Activated gamma-delta T cell (primary cell): ENCODE measurements around the gene OIP5.
"Not testable (repeated sequence)": the region's sequence is repeated elsewhere in the genome, so short reads cannot be mapped to it uniquely, and the experiment has no call there.

Source experiments
- DNase-seq: peaks from one replicate; lab custom pipeline; 2025; lab: John Stamatoyannopoulos, UW
- total RNA-seq, 2 donors: gene quantifications; one replicate each; lab custom pipeline; 2026; lab: John Stamatoyannopoulos, UW

OIP5 gene
- total RNA-seq, result 0.51 to 0.92 reads per million in 2 donors

GRCh38 chr15:41332194-41333025 is at the start of gene OIP5, which contains the start of gene NUSAP1:
Gene OIP5, minus strand, starts transcription at chr15:41332591. Its CDS starts 30 bp downstream, at chr15:41332561.
Gene NUSAP1, plus strand, starts transcription at chr15:41332881. Its CDS starts 77 bp downstream, at chr15:41332958.
- peak; percentile 73 for DNase-seq

DNA sequence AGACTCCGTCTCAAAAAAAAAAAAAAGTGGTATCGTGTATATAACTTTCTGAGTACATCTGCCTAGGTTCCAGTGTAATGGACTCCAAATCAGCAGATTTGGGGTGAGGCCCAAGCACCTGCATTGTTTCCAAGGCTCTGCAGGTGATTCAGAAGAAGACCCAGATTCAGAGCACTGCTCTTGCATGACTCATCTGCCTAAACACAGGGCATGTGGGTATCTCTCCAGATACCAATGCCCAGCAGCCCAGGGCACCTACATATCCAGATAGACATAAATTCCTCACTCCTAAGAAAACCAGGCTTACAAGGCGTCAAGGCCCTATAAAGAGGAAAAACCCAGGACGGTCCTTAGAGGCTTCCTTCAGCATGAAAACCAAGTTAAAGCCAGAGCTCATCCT is 45.6 kb upstream of the OIP5 start:
- DNase-seq, result no peak

DNA sequence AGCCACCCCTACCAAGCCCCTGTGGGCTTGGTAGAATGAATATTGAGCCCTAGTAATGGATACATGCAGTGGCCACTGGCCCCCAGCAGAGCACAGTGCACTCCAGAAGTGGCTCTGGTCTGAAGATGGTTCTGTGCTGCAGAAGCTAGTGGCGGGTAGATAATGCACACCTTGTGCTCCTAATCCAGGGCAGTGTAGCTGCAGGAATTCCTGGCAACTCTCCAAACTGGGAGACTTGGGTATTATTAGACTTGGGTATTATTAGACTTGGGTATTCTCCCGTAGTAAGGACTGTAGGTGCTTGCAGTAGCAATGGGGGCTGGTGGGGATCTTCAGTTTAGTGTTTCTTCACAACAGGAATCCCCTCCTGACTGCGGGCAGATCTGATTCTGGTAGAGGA is 35.0 kb upstream of the OIP5 start:
- no peak for DNase-seq

GRCh38 chr15:41354371-41354770 is 22.0 kb upstream of the OIP5 start:
- no peak for DNase-seq

- no peak for DNase-seq
These were observed 17.8 kb upstream of the OIP5 start for GRCh38 chr15:41350057-41350717.

GRCh38 chr15:41347236-41347635 is 14.8 kb upstream of the OIP5 start:
- DNase-seq, result no peak

- no peak for DNase-seq
These were observed 9.1 kb upstream of the OIP5 start for GRCh38 chr15:41341519-41341918.

- DNase-seq, result no peak
These were observed 7.9 kb upstream of the OIP5 start for GRCh38 chr15:41340189-41340695.

DNA sequence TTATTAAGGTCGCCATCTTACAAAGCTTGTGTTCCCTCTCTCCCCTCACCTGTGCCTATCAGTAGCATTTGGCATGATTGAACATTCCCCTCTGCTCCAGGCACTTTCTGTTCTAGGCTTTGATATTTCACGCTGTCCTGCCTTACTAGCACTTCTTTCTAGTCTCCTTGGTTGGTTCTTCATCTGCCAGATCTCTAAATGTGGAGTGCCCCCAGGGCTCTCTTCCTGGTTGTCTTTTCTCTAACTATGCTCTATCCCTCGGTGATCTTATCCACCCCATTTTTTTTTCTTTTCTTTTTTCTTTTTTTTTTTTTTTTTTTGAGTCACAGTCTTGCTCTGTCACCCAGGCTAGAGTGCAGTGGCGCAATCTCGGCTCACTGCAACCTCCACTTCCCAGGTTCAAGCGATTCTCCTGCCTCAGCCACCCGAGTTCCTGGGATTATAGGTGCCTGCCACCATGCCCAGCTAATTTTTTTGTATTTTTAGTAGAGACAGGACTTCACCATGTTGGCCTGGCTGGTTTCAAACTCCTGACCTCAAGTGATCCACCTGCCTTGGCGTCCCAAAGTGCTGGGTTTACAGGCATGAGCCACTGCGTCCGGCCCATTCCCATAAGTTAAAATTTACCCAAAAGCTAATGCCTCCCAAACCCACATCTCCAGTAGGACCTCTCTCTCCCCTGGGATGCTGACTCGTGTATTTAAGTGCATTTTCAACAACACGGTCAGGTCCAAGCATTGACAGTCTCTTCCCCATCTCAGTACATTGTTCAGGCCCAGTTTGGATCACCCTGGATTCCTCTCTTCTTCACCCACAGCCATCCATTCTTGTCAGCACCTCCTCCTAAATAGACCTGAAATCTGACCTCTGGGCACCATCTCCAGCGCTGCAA is 5.5 kb upstream of the OIP5 start:
- no peak for DNase-seq

GRCh38 chr15:41337047-41337446 is 4.7 kb upstream of the OIP5 start:
- no peak for DNase-seq

- DNase-seq, result no peak
These were observed 4.2 kb upstream of the OIP5 start for GRCh38 chr15:41336549-41336948.

DNA sequence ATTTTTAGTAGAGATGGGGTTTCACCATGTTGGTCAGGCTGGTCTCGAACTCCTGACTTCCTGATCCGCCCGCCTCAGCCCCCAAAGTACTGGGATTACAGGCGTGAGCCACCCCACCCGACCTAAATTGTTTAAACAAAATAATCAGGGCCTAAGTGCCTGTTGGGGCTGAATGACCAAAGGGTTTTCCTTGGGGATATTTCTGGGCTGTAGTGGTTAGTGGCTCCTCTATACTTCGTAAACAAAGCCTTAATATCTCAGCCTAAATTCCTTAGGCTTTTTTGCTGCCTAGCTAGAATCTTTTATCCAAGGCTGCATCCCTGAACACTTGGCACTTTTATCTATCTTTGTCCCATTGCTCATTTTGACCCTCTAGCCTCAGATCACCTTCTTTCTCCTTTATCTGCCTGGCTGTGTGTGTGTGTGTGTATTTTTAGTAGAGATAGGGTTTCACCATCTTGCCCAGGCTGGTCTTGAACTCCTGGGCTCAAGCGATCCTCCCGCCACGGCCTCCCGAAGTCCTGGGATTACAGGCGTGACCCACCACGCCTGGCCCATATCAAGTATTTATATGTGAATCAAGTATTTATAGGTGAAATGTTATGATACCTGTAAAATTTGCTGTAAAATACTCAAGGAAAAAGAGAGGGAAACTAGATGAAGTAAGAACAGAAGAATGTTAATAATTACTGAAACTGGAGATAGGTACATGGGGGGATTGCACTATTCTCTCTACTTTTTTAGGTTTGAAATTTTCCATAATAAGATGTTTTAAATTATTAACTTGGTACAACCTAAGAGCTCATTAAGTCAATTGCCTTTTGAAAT is 2.1 kb upstream of the OIP5 start:
- no peak for DNase-seq

GRCh38 chr15:41333026-41333562 is 703 bp upstream of the OIP5 start:
- peak; percentile 14 for DNase-seq

DNA sequence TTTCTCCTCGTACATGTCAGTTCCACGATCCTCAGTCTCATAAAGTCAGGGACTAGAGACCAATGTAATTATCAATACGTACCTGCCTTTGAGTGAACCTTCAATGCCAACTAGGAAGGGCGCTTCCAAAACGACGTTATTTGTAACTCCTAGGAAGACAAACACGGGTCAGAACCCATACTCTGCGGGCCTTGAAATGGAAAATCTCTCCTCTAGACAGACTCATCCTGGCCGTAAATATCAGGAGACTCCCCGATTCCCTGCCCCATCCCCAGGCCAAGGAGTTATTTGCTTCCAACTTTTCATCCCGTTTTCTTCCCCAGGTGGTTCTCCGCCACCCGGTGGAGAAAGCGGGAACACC is 578 bp downstream of the OIP5 start:
- no peak for DNase-seq

DNA sequence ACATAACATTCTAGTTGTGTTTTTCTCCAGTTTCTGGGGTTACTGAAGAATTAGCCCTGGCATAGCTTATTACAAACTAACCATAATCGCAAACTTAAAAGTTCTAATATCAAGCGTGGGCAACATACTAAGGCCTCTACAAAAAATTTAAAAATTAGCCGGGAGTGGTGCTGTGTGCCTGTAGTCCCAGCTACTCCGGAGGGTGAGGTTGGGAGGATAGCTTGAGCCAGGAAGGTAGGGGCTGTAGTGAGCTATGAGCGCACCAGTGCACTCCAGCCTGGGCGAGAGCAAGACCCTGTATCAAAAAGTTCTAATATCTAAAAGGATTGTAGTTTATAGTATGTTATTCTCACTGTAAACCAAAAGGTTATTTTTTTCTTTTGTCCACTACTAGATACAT is 1.1 kb downstream of the OIP5 start:
- no peak for DNase-seq

DNA sequence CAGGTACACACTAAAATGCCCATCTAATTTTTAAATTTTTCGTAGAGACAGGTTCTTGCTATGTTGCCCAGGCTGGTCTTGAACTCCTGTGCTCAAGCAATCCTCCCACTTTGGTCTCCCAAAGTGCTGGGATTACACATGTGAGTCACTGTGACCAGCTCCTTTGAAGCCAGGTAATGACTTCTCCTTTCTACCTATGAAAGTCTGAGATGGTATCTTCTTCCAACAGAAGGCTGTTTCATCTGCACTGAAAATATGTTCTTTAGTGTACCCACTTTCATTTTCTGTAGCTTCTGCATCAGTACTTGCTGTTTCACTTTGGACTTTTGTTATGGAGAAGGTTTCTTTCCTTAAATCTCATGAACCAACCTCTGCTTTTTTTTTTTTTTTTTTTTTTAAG is 8.8 kb downstream of the OIP5 start:
- DNase-seq, result no peak

DNA sequence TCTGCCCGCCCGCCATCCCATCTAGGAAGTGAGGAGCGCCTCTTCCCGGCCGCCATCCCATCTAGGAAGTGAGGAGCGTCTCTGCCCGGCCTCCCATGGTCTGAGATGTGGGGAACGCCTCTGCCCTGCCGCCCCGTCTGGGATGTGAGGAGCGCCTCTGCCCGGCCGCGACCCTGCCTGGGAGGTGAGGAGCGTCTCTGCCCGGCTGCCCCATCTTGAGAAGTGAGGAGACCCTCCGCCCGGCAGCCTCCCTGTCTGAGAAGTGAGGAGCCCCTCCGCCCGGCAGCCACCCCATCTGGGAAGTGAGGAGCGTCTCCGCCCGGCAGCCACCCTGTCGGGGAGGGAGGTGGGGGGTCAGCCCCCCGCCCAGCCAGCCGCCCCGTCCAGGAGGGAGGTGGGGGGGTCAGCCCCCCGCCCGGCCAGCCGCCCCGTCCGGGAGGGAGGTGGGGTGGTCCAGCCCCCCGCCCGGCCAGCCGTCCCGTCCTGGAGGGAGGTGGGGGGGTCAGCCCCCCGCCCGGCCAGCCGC is 11.5 kb downstream of the OIP5 start:
- not testable (repeated sequence) for DNase-seq

GRCh38 chr15:41309226-41309905 is 23.0 kb downstream of the OIP5 start:
- no peak for DNase-seq

DNA sequence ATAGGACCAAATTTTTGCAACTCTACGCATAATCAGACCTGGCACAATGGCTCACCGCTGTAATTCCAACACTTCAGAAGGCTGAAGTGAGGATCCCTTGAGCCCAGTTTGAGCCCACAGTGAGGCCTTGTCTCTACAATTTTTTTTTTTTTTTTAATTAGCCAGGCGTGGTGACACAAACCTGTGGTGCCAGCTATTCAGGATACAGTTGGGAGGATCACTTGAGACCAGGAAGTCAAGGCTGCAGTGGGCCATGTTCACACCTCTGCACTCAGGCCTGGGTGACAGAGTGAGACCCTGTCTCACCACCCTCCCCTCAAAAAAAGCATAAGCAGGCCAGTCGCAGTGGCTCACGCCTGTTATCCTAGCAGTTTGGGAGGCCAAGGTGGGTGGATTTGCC is 24.7 kb downstream of the OIP5 start:
- no peak for DNase-seq

DNA sequence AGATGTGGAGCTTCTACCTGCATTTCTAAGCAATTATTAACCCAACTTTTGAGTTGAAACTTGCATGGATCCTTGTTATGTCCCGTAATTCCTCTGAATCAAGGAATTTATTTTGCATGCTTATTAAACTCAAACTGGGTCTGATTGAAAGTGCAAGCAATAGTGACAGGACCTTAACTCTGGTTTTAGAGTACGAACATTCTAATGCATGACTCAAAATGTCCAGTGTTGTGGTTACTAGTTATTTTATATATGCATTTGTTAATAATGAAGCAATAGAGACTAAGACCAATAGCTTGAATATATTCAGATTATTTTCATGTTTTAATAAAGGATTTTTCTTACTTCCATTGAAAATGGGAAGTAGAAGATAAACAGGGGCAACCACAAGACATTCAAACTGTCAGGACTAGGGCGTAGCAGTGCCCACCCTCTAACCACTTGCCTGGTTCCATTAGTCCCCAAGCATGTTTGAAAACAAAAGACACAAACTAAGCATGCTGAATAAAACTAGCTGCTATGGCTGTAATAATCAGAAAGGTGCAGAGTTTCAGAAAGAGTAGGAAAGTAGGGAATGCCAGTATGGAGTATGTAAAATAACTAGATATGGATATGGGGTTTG is 28.1 kb downstream of the OIP5 start:
- no peak for DNase-seq
